CD4-positive, alpha-beta T cell treated with Interleukin-6 for 4 hours (primary cell): ENCODE data around the gene GDF10.

ENCODE experiments used
- DNase-seq: peaks from one replicate; pipeline ENCODE4 v3.0.0-alpha.2; 2020; ENCODE audit warnings: mixed read lengths

Gene GDF10

GRCh38 chr10:47299611-47300428, at the start of gene GDF10:
Gene GDF10 (plus strand): TSS chr10:47300197. CDS start chr10:47300652, 455 bp downstream.
- peak; percentile 40 for DNase-seq

- DNase-seq: no peak
Observed at GRCh38 chr10:47252093-47252780, 47.8 kb upstream of the GDF10 start.

- no peak for DNase-seq
Observed at GRCh38 chr10:47253030-47253637, 46.9 kb upstream of the GDF10 start.

- no peak for DNase-seq
Observed at GRCh38 chr10:47253651-47254375, 46.2 kb upstream of the GDF10 start.

GRCh38 chr10:47254611-47255010, 45.4 kb upstream of the GDF10 start:
- DNase-seq: no peak

GRCh38 chr10:47255033-47255813, 44.8 kb upstream of the GDF10 start:
- no peak for DNase-seq

- DNase-seq: no peak
Observed at GRCh38 chr10:47255866-47256265, 44.1 kb upstream of the GDF10 start.

GRCh38 chr10:47256751-47257336, 43.2 kb upstream of the GDF10 start:
- DNase-seq: no peak

GRCh38 chr10:47257396-47258120, 42.4 kb upstream of the GDF10 start:
- DNase-seq: no peak

GRCh38 chr10:47258921-47259320, 41.1 kb upstream of the GDF10 start:
- DNase-seq: no peak

GRCh38 chr10:47259466-47259865, 40.5 kb upstream of the GDF10 start:
- DNase-seq: no peak

GRCh38 chr10:47260505-47261111, 39.4 kb upstream of the GDF10 start:
- peak; percentile 52 for DNase-seq

- DNase-seq: peak; percentile 72
Observed at GRCh38 chr10:47261121-47261520, 38.9 kb upstream of the GDF10 start.

GRCh38 chr10:47261556-47261955, 38.4 kb upstream of the GDF10 start:
- DNase-seq: no peak

- DNase-seq: no peak
Observed at GRCh38 chr10:47262606-47263533, 37.1 kb upstream of the GDF10 start.

- peak; percentile 80 for DNase-seq
Observed at GRCh38 chr10:47264797-47265281, 35.2 kb upstream of the GDF10 start.

GRCh38 chr10:47266602-47267001, 33.4 kb upstream of the GDF10 start:
- DNase-seq: no peak

GRCh38 chr10:47268696-47269095, 31.3 kb upstream of the GDF10 start:
- no peak for DNase-seq

GRCh38 chr10:47269294-47269693, 30.7 kb upstream of the GDF10 start:
- DNase-seq: peak; percentile 34
